Activated T-helper 9 cell treated with anti-CD3 and anti-CD28 coated beads, Interleukin-2, amount 50 U/mL, for 16 hours (primary cell): ENCODE data around the gene CYP19A1.
"Not testable (repeated sequence)": the region's sequence is repeated elsewhere in the genome, so short reads cannot be mapped to it uniquely, and the experiment has no call there.

ENCODE experiments used
- DNase-seq: peaks from one replicate; pipeline ENCODE4 v3.0.0-alpha.2; 2020; ENCODE audit warnings: low read depth

The CYP19A1 gene

DNA sequence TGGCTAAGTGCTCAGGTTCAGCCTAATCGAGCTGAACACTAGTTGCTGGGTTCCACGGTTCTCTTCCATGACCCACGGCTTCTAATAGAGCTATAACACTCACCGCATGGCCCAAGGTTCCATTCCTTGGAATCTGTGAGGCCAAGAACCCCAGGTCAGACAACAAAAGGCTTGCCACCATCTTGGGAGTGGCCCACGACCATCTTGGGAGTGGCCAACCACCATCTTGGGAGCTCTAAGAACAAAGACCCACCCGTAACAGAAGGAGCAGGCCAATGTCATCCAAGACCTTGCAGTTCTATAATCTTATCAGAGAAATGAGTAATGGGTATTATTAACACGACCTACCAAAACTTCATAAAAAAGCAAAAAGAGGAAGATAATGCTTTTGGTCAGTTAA, 77.3 kb downstream of the CYP19A1 start:
- not testable (repeated sequence) for DNase-seq

DNA sequence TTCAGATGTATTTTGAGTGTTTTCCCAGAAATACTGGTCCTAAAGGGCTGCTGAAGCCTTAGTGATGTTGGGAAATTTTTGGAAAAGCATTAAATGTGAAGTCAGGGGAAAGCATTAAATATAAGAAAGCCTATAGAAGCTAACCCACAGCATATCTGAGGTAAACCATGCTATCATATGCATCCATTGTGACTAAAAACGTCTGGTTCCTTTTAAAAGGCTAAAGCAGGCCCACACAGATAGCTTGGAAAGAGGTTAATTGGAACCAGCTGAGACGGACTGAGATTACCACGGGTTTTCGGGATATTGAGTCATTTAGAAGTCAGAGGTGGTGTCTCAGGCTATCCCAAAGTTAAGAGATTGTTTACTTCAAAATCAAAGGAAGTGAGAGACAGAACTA, 78.2 kb downstream of the CYP19A1 start:
- no peak for DNase-seq

DNA sequence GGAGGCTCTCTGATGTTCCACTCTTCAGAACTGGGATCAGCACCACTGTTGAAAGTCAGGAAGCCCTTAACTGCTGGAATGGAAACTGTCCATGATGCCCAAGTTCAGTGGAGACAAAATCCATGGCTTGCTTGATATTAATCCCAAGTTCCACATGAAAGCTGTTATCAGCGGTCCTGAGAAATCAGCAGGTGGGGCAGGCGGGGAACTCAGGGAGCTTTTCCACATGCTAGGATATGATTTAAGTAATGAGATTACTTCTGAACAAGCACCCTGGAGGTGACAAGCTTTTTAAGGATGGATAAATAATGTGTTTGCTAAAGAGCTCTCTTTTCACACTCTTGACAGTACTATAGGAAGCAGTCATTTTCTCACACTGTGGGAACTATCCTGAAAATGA, 82.9 kb downstream of the CYP19A1 start:
- no peak for DNase-seq

DNA sequence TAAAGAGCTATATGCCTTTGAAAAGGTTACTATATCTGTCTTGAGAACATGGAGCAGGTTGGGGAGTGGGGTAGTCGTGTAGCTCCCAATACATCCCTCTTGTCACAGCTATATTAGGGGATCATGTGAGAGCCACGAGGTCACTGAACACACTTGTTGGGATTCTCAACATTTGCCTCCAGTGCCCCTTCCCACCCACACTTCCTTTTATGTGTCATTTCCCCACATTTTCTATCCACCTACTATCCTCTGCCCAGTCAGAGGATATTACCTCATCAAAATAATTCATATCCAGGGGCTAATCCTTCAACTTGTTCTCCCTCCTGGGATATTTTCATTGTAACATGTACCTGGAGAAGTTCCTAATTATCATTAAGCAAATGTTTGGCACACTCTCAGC, 85.0 kb downstream of the CYP19A1 start:
- no peak for DNase-seq

DNA sequence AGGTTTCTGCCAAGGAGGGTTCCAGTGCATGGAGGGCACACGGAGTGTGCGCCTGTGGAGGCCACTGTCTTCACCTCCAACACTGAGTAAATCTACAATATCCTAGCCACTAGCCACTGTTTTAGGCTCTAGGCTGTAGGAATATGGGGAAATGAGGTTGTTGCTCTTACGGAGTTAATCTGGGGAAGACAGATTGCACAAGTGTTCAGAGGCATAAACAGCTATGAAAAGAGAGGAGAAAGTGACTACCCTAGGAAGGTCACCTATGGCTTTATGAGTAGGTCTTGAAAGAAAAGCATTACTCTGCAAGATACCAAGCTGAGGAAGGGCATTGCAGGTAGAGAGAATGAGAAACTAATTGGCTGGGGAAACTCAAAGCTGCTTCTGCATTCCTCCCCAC, 85.7 kb downstream of the CYP19A1 start:
- DNase-seq, result no peak

DNA sequence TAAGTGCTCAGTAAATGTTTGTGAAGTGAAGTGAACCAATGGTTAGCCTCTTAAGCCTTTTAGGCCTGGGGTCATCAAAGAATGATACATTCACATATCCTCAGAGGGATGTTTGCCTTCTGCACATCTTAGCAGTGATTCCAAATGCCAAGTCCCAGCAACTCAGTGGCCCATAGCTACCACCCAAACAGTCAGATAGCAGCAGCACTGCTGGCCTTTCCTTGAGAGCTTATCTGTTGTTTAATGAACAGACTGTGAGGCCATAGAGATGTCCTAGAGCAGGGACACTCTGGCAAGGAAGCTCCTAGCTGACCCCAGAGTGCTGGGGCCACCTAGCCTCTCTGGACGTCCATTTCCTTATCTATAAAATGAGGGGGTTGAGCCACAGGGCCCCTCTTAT, 86.8 kb downstream of the CYP19A1 start:
- no peak for DNase-seq

DNA sequence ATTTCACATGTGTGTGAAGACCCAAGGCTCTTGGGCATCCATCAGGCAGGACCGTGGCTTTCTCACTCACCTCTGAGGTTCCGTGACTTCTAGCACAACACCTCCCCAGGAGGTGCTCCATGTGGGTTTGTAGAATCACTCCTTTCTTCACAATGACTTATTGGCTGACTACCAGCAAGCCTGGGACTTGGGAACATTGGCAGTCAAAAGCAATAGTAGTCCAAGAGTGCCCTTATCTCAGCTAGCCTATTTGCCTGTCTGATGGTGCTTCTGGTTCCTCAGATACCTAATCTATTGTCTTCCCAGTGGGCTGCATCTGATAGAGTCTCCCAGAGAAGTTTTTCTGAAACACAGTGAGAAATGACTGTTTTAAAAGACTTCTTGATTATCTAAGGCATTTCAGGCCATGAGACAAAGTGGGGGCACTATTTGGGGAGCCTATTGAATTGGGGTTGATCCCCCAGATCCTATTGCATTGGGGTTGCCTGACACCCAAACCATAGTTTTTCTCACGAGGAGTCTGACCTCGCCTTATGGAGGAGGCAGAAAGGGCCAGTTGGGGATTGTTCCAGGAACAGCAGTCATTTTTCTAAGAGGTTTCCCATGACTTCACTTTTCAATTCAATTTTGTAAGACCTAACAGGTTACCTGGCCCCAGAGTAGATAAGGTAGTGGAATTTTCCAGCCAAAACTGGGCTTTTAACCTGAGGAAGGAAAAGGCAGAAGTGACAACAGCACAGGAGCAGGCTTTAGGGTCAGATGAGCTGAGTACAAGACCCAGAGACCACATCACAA, 88.0 kb downstream of the CYP19A1 start:
- DNase-seq, result no peak

DNA sequence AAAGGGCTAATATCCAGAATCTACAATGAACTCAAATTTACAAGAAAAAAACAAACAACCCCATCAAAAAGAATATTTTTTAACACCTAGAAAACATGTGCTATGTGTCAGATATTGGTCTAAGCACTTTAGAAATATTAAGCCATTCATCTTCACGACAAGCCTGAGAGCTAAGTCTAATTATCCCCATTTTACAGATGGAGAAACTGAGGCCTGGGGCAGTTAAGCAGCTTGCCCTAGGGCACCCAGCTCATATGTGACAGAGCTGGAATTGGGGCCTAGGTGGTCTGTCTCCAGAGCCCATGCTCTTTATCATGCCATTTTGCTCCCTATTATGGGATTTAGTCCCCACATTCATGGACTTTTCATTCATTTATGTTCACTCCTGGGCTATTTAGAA, 92.8 kb downstream of the CYP19A1 start:
- DNase-seq, result no peak

DNA sequence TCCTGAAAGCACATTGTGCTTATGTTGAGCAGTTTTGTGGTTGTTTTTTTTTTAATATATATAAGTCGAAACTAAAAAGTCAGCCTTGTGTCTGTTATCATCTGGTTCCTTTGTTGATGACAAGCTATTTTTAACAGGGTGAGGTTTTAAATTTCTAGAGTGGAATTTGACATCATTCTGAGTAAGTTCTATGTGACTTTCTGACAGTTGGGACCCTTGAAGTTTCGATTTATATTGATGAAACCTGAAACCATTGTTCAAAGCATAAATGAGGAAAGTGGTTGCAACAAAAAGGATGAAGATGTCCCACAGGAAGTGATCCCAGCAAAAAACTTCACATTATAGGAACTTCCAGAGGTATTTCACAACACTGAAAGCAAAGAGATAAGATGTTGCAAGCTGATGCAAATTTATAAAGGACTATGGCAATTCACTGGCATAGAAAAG, 94.0 kb downstream of the CYP19A1 start:
- DNase-seq, result no peak

DNA sequence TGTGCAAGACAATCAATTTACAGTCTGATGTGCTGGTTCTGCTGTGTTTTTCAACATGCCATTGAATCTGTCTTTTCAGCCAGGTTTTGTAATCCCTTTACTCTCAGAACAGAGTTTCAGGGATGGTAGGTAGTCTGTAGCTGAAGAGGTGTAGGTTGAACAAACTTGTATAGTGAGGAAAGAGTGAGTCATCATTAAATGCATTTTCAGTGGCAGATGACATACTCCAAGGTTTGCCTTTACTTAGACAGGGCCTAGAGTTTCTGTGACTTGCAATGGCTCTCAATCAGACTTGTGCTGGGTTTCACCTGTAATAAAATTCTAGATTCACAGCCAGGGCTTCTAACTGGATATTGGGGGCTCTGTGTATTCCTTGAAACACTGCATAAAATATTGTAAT, 94.6 kb downstream of the CYP19A1 start:
- no peak for DNase-seq

DNA sequence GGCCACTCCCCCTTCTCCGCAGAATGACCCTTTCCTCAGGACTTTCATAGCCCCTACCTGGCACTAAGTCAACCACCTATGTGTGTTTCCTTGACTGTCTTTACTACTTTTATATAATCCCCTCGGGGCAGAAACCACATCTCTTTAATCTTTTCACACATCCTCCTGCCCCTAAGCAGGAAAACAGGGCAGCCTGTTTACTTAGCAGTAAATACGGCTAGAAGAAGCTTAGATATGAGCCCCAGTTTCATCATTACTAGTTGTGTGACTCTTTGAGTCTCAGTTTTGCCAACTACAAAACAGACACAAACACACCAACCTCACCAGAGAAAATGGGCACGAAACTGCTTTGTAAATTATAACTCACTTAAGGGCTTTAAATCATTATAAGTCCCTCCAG, 98.3 kb downstream of the CYP19A1 start:
- no peak for DNase-seq

DNA sequence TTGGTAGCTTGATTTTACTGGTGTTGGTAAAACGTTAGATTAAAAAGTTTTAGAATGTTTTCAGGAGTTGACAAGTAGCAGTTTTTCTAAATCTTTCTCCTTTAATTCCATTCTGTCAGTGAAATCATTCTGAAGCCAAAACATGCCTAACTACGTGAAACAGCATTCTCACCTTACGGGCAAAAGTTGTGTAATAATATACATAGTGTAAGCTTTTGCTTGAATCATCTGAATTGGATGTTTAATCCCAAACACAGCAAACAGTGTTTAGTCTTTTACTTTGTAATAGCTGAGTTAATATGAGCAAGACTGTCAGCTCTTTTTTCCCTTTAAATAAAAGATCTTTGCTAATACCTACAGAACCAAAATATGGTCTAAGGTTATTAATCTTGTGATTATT, 100.6 kb downstream of the CYP19A1 start:
- no peak for DNase-seq

DNA sequence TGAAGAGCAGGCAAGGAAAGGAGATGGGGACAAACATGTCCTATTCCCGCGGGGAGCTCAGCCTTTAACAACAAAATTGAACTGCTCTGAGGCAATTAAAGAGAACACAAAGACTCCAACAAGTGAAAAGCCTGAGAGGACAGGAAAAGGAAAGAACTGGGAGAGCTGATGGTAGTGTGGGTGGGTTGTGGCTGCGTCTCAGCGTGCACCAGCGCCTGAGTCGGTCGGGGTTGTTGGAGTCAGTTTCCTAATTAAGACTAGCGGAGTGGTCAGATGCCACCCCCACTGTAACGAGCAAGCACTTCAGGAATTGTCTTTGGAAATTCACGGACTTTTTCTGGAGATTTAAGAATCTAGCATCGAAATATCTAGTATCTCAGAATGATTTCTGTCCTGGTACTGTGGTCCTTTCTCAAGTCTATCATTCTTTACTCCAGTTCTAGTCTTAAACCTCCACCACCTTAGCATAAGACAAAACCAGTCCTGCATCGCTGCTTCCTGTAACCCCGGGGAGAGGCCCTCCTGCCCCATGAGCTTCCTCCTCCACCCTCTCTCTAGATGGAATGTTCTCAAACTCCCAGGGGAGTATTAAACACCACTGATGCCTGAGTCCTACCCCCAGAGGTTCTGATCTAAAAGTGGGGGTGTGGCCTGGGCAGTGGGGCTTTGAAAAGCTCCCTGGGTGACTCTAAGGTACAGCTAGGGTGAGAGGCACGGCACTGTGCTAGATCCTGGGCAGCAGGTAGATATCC, 104.0 kb downstream of the CYP19A1 start:
- DNase-seq, result no peak

DNA sequence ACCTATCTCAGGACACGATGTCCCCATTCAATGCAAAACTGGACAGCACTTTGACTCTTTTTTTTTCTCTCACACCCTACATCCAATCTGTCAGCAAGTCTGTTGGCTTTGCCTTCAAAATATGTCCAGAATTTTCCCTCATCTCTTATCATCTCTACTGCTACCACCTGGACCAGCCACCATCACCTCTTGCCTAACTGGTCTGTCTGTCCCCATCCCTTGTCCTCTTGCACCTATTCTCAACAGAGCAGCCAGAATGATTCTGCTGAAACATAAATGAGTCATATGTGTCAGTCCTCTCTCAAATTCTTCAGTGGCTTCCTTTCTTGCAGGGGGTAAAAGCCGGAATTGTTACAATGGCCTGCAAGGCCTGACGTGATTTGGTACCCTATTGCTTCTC, 105.8 kb downstream of the CYP19A1 start:
- no peak for DNase-seq

DNA sequence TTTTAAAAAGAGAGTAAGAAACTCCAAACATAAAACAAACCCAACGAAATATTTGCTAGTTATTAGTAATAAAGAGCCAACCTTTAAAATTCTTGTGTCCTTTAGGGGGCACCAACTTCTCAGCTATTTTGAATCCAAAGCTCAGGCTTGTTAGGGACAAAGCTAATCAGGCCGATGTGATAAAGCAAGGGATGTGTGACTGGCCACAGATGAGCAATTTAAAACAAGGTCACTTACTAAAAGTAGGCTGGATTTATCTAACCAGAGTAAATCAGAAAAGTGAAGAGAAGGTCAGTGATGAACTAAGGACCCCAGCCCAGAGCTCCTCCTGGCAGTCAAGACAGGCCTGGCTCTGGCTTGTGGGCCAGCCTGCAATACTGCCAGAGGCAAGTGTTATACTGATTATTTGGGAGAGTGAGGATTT, 108.5 kb downstream of the CYP19A1 start:
- DNase-seq, result no peak

DNA sequence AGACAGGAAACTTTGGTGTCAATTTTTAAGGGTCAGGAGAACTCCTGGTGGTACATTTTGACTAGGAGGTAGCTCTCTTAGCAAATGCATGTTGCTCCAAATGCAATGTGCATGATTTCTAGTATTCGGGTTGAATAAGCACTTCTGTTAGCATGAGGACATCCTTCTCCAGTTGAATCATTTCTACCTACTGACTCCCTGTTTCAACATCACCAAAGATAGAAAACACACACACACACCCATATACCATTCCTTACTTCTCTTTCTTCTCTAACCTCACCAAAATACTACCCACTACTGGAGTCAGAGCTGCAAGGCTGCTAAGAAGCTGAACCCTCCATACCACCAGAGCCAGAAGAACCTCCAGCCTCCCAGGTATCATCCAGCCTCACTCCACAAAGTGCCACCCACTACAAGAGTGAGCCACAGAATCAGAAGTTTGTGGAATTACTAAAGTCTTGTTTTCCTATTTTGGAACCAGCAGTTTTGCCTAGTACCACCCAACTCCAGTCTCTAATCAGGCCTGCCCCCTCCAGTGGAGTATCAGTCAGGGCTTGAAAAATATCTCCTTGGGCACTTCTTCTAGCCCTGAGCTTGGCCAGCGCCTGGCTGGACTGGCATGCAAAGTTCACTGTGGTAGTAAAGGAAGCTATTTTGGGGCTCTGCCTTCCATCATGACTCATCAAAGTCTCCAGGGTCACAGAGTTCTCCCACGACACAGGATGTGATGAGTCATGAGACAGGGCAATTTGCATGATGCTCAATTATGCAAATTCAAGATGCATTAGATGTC, 110.3 kb downstream of the CYP19A1 start:
- no peak for DNase-seq

DNA sequence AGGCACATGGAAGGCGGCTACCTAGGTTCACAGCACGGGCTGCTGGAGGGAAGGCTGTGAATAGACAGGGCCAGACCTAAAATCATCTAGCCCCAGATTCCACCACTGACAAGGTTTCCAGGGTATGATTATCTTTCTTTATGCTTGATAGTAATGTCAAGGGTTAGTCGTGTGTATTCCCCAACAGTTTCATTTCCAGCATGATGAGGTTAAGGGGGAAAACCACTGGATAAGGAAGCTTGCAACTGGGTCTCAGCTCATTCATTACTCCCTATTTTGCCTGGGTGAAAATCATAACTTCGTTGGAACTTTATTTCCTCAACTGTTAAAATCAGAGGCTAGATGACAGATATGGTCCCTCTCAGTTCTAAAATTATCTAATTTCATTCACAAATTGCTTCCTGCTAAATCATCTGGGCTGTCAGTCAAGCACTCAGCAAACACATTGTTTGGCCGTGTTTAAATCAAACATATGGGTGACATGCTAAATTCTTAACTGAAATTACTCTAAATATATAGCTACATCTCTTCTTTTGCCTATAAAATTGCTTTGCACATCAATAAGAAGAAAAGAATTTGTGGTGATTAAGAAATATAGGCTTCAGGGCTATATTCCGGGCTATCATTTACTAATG, 111.7 kb downstream of the CYP19A1 start:
- no peak for DNase-seq

DNA sequence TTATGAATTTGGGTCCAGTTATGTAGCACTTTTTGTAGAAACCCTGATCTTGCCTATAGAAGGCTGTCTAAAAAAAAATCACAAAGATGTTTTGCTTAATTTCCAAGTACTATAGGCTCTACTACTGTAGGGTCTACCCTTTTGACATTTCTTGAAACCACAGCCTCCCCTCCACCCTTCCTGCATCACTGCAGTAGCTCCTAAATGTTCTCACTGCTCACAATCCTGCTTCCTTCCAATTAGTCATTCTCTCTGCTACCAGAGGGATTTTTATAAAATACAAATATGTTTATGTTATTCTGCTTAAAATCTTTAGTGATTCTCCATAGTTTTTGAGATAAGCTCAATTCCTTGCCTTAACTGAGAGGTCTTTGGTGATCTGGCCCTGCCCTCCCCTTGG, 114.0 kb downstream of the CYP19A1 start:
- DNase-seq, result no peak

DNA sequence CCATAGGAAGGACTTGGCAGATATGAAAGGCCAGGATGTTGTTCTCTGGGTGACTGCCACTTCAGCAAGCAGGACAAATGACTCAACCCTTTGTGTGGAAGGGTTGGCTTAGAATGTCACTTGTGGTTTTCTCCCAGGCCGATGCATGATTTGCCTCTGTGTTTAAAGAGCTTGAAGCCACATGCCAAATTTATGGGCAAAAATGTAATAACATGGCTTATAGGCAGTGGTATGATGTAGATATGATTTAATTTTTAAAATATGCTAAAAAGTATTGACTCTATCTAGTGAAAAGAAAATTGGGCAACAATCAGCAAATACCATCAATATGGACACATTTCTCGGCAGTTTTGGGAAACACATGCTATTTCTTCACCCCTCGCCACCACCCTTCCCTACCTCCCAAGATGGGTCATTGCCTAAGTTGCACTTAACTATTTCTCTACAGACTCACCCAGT, 114.6 kb downstream of the CYP19A1 start:
- no peak for DNase-seq

DNA sequence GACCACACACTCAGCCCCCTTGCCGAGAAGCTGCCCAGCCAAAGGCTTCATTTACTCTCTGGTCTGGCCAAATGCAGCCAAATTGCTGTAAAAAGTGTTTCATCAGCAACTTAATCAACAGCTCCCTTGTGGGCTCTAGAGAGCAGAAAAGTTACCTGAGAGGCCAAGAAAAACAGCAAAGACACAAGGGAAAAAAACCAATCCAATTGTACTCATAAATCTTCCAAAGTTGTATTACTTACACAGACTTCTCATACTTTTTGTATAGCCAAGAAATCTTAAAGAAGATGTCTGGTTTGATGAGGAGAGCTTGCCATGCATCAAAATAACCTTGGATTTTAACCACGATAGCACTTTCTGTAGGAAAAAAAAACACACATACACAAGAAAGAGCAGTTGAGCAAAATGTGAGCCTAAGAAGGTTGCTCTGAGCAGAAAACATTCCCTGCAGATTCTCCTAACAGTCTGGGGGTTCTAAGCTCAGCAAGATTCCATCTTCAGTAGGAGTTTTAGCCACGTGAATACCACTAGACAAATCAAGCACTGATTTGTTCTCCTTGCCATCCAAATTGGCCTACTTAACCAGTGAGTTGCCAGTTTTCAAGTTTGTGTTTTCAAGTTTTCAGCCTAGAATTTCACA, 120.0 kb downstream of the CYP19A1 start:
- no peak for DNase-seq

DNA sequence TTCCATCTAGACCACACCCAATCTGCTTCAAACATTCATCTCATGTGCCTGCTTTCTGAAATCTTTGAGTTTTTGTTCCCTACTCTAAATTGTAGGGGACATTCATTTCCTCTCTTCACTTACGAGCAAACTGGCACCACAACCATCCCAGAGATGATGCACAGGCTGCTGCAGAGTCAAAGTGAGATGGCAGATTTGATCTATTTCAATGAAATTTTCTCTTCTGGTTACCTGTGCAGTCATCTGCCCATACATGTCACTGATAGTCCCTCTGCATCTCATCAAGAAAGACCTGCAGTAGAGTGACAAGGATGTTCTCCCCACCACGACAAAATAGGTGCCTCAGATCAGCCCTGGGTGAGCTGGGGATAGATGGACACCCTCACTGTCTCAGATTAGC, 125.5 kb downstream of the CYP19A1 start:
- no peak for DNase-seq

DNA sequence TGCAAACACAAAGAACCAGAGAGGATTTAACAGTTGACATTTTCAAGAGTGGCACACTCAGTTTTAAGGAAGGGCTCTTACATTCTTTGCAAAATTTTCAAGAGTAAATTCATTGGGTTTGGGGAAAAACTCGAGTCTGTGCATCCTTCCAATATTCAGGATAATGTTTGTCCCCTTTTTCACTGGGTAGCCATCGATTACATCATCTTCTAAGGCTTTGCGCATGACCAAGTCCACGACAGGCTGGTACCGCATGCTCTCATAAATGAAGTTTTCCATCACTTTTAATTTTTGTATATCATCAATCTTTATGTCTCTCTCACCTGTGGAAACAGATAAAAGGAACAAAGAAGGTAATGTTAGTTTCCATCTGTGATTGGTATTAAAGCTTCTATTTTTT, 126.2 kb downstream of the CYP19A1 start:
- no peak for DNase-seq
